GM19099 (cell line): ENCODE data around the gene TMED6.

ENCODE experiments used
- POLR2A ChIP-seq: IDR thresholded peaks from 3 replicates; pipeline ENCODE4 v1.6.1; 2011; ENCODE audit warnings: low read depth; ENCODE audit not compliant: insufficient read length; ENCODE audit errors: extremely low read depth

TMED6 gene

GRCh38 chr16:69371564-69371963 is 20.0 kb upstream of the TMED6 start:
- no peak for TF ChIP-seq POLR2A

- no peak for TF ChIP-seq POLR2A
These were observed 17.3 kb upstream of the TMED6 start for GRCh38 chr16:69368866-69369265.

GRCh38 chr16:69367980-69368379 is 16.4 kb upstream of the TMED6 start:
- TF ChIP-seq POLR2A = no peak

GRCh38 chr16:69366431-69366830 is 14.8 kb upstream of the TMED6 start:
- TF ChIP-seq POLR2A = no peak

DNA sequence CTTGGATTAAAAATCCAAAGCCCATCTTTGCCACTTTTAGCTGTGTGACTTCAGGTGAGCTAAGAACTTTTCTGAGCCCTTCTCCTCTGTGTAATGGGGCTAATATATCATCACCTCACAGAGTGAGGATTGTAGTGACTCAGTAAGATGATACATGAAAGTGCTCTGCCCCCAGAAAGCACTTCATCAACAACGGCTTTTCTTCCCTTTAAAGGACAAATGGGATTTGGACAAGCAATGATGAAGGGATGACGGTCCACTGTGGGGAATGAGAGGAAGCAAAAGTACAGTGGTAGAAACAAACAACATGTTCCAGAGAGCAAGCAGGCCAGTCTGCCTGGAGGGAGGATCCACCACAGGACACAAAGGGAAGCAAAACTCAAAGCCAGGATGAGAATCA is 14.3 kb upstream of the TMED6 start:
- no peak for TF ChIP-seq POLR2A

GRCh38 chr16:69364088-69364487 is 12.5 kb upstream of the TMED6 start:
- no peak for TF ChIP-seq POLR2A

DNA sequence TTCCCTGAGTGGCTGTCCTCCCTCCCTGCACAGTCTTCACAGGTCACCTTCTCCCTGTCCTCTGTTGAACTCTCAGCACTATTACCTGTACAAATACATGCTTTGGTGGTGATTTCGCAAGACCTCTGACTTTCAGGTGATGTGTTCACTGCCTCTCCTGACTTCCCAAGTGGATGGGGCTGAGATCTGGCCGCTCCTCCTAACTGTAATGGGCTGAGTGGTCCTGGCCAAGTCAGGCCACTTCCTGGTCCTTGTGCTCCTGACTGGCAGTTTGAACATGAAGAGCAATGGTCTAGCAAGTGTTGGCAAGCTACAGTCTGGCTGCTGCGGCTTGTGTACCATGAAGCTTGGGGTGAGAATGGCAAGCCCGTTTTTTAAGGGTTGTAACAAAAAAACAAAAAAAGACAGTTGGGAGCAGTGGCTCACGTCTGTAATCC is 11.7 kb upstream of the TMED6 start:
- no peak for TF ChIP-seq POLR2A

DNA sequence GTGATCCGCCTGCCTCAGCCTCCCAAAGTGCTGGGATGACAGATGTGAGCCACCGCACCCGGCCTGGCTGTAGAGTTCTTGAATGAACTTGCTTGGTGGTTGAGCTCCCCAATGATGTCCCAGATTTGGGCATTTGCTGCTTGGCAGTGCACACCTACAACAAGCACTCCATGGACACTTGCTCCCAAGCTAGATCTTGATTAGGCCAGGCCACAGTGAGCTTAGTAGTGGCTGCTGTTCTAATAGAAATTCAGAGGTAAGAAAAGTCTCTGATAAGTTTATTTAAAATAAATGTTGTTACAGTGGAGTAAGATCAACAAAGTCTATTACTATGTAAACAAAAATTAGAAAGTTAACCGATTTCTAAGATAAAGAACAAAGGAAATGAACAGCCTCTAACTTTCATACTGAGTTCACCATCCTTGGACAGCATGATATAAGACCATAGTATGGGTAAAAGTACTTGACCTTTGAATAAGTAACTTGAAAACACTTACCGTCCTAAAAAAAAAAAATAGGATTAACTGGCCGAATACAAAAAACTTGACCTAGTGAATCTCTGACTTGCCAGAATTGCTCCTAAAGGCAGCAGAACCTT is 951 bp downstream of the TMED6 start:
- no peak for TF ChIP-seq POLR2A

- no peak for TF ChIP-seq POLR2A
These were observed 2.0 kb downstream of the TMED6 start for GRCh38 chr16:69349536-69349935.

GRCh38 chr16:69348222-69348621 is 3.4 kb downstream of the TMED6 start:
- TF ChIP-seq POLR2A = no peak

GRCh38 chr16:69346683-69347082 is 4.9 kb downstream of the TMED6 start:
- TF ChIP-seq POLR2A = no peak

- no peak for TF ChIP-seq POLR2A
These were observed 5.7 kb downstream of the TMED6 start for GRCh38 chr16:69345923-69346322.

DNA sequence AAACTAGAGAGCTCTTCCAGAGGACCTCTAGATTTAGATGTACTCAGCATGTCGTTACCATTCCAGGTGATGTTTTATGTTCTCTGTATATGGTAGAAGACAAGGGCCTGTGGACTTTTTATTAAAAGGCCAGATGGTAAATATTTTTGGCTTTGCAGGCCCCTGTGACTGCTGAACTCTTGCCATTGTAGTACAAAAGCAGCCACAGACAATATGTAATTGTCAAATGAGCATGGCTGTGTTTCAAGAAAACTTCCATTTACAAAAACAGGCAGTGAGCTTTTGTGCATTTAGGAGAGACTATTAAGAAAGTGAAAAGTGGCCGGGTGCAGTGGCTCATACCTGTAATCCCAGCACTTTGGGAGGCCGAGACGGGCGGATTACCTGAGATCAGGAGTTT is 7.4 kb downstream of the TMED6 start:
- TF ChIP-seq POLR2A = no peak

DNA sequence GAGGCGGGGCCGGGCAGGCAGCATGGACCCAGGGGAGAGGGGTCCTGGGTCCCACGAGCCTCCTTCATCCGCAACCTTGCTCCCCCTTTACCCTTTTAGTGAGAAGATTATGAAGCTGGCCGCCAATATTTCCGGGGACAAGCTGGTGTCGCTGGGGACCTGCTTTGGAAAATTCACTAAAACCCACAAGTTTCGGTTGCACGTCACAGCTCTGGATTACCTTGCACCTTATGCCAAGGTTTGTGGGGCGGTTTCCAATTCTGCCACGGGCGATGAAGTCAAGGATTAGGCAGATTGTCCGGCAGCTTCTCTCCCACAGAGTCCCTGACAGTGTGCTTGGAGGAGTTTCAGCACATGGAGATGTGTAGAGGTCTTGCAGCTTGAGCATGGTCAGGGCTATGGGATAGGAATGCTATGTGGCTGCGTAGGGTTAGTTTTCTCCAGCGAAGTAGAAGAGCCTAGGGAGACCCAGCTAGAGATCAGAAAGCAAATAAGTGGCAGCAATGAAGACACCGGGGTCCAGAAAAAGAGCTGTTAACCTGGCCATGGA is 11.4 kb downstream of the TMED6 start:
- TF ChIP-seq POLR2A = no peak

- TF ChIP-seq POLR2A = peak; percentile 92
These were observed 12.1 kb downstream of the TMED6 start, which contains the start of the genes COG8 and NIP7 for GRCh38 chr16:69339289-69340094. Gene COG8 (minus strand): TSS chr16:69339564. CDS start chr16:69339552, 12 bp downstream. Gene NIP7 (plus strand): TSS chr16:69339772. CDS start chr16:69339830, 58 bp downstream.

- TF ChIP-seq POLR2A = no peak
These were observed 12.9 kb downstream of the TMED6 start for GRCh38 chr16:69338557-69339288.

- TF ChIP-seq POLR2A = no peak
These were observed 16.9 kb downstream of the TMED6 start for GRCh38 chr16:69334696-69335095.
